B cell (primary cell): ENCODE data around the gene HOTAIR. TPM values are rescaled to one million over a fixed set of nuclear protein-coding genes. Genes with fewer than 3 reads are reported as not detected.

Experiments used
- ATAC-seq: fragments of 200-7000 bp; cut with Tn5 transposase; one replicate; pipeline ENCODE4 v1.10.0; 2021; ENCODE audit warnings: low read depth, mild to moderate bottlenecking, moderate number of reproducible peaks, moderate library complexity
- CTCF ChIA-PET: fragments of 350-600 bp; sonication (Branson Sonifier 250); formaldehyde crosslinking; loops from one replicate; lab custom pipeline; 2021; ENCODE audit warnings: antibody characterized with exemption, inconsistent platforms; lab: Charles Lee
- POLR2A ChIA-PET: fragments of 350-600 bp; sonication (Branson Sonifier 250); formaldehyde crosslinking; loops from one replicate; lab custom pipeline; 2021; ENCODE audit warnings: antibody characterized with exemption; lab: Charles Lee
- DNase-seq: peaks from one replicate; pipeline ENCODE4 v3.0.0; 2013
- H2AFZ ChIP-seq: 2 replicates; pipeline ENCODE4 v1.6.1; 2012; ENCODE audit warnings: mild to moderate bottlenecking, low read depth, low read length; ENCODE audit not compliant: insufficient read depth, poor library complexity, severe bottlenecking
- H3K27ac ChIP-seq, 2 donors: 1 replicate in 1 of 2; 2 replicates in 1 of 2; pipeline ENCODE4 v1.5.1; 2012 to 2013; ENCODE audit warnings: low read length in 2 of 2, mild to moderate bottlenecking in 2 of 2, moderate library complexity in 1 of 2
- H3K27me3 ChIP-seq, 4 experiments: fragments of 200-600 bp in 1 of 4; sonication (generic) in 1 of 4; replicated peaks in 1 of 4; 1 replicate in 2 of 4; 2 replicates in 2 of 4; pipeline versions ENCODE4 v1.6.1 to v1.7.0; 2013 to 2016; ENCODE audit warnings: low read length in 3 of 4, mild to moderate bottlenecking in 2 of 4, mixed read lengths in 1 of 4, moderate library complexity in 1 of 4; ENCODE audit not compliant: insufficient read depth in 4 of 4, control insufficient read depth in 3 of 4; ENCODE audit errors: control extremely low read depth in 1 of 4
- H3K36me3 ChIP-seq, 2 experiments: replicated peaks in 1 of 2; 1 replicate in 1 of 2; 2 replicates in 1 of 2; pipeline versions ENCODE4 v1.6.1 to v1.7.1; 2013; ENCODE audit warnings: low read length in 1 of 2; ENCODE audit not compliant: insufficient read depth in 2 of 2, control insufficient read depth in 1 of 2; ENCODE audit errors: control extremely low read depth in 1 of 2, extremely low read depth in 1 of 2
- H3K4me1 ChIP-seq, 2 donors: fragments of 200-600 bp in 1 of 2; sonication (generic) in 1 of 2; 1 replicate in 1 of 2; 2 replicates in 1 of 2; pipeline versions ENCODE4 v1.5.1 to v1.6.1; 2013 to 2017; ENCODE audit warnings: low read length in 2 of 2; ENCODE audit not compliant: control insufficient read depth in 2 of 2, insufficient read depth in 2 of 2
- H3K4me2 ChIP-seq: replicated peaks from 2 replicates; pipeline ENCODE3; 2012; ENCODE audit warnings: mild to moderate bottlenecking, low read depth, low read length; ENCODE audit not compliant: poor library complexity, severe bottlenecking
- H3K4me3 ChIP-seq, 5 experiments: fragments of 200-600 bp in 1 of 5; sonication (generic) in 1 of 5; 1 replicate in 3 of 5; 2 replicates in 2 of 5; pipeline versions ENCODE4 v1.5.1 to v1.7.0; 2011 to 2016; ENCODE audit warnings: low read length in 4 of 5, mild to moderate bottlenecking in 4 of 5, low read depth in 2 of 5, control low read depth in 1 of 5, moderate library complexity in 1 of 5; ENCODE audit not compliant: insufficient read depth in 1 of 5; ENCODE audit errors: control extremely low read depth in 1 of 5, extremely low read depth in 1 of 5
- H3K79me2 ChIP-seq: fragments of 200-600 bp; sonication (generic); one replicate; pipeline ENCODE4 v1.6.0; 2016; ENCODE audit warnings: low read length; ENCODE audit not compliant: control insufficient read depth, insufficient read depth
- H3K9ac ChIP-seq: fragments of 200-600 bp; sonication (generic); 2 replicates; pipeline ENCODE4 v1.6.1; 2017; ENCODE audit warnings: mild to moderate bottlenecking, low read length, moderate library complexity
- H3K9me3 ChIP-seq, 3 donors: one replicate each; pipeline versions ENCODE4 v1.6.1 to v1.7.1; 2013; ENCODE audit warnings: low read length in 2 of 3; ENCODE audit not compliant: control insufficient read depth in 2 of 3, insufficient read depth in 1 of 3; ENCODE audit errors: control extremely low read depth in 1 of 3
- H4K20me1 ChIP-seq: 2 replicates; pipeline ENCODE4 v1.6.0; 2012; ENCODE audit warnings: mild to moderate bottlenecking, low read length; ENCODE audit not compliant: insufficient read depth, control insufficient read depth, poor library complexity, severe bottlenecking
- H3K27ac Mint-ChIP-seq: one replicate; pipeline ENCODE4 v1.8.0; 2021; ENCODE audit warnings: mixed read lengths
- H3K27me3 Mint-ChIP-seq: one replicate; pipeline ENCODE4 v1.8.0; 2021; ENCODE audit warnings: mixed read lengths
- H3K4me1 Mint-ChIP-seq: one replicate; pipeline ENCODE4 v1.8.0; 2021; ENCODE audit warnings: mixed read lengths
- H3K4me3 Mint-ChIP-seq: one replicate; pipeline ENCODE4 v1.8.0; 2021; ENCODE audit warnings: mixed read lengths
- H3K9me3 Mint-ChIP-seq: one replicate; pipeline ENCODE4 v1.8.0; 2022; ENCODE audit warnings: mixed read lengths; ENCODE audit not compliant: insufficient read depth
- EZH2 ChIP-seq: IDR thresholded peaks from 2 replicates; pipeline ENCODE4 v1.6.1; 2012; ENCODE audit warnings: borderline replicate concordance, low read depth, mild to moderate bottlenecking, moderate library complexity, low read length; ENCODE audit not compliant: insufficient read depth, poor library complexity, severe bottlenecking
- WGBS: methylation state at CpG from one replicate; pipeline ENCODE4 v1.1.5; 2013; ENCODE audit warnings: missing lambda C conversion rate; ENCODE audit not compliant: insufficient coverage; 5-methylcytosine and 5-hydroxymethylcytosine counted together
- intact Hi-C: fragments of 100-400 bp; cut with micrococcal nuclease; formaldehyde crosslinking; loops from one replicate; pipeline ENCODE4 v1.10.0; 2022
- polyA plus RNA-seq: library from polyadenylated mRNA; depleted of rRNA; stranded (reverse); fragments of >200 nt; gene quantifications from 2 replicates; pipeline ENCODE4 v1.2.3, GENCODE V29; 2012
- total RNA-seq, 2 donors: library from RNA; stranded (reverse); fragments of 120-200 nt in 1 of 2; gene quantifications; 1 replicate in 1 of 2; 2 replicates in 1 of 2; pipeline versions ENCODE4 v1.2.3 to v1.2.4, GENCODE V29; 2013 to 2022
- TF ChIP-seq, protein P1 (sequence below): fragments of 200-600 bp; IDR thresholded peaks from one replicate; pipeline ENCODE4 v1.8.0; 2022; ENCODE audit warnings: antibody characterized with exemption, mild to moderate bottlenecking

Gene HOTAIR
- total and polyA plus RNA-seq, 2 donors (not counting 1 experiment from before 2014, with no cell fraction given), result not detected

DNA sequence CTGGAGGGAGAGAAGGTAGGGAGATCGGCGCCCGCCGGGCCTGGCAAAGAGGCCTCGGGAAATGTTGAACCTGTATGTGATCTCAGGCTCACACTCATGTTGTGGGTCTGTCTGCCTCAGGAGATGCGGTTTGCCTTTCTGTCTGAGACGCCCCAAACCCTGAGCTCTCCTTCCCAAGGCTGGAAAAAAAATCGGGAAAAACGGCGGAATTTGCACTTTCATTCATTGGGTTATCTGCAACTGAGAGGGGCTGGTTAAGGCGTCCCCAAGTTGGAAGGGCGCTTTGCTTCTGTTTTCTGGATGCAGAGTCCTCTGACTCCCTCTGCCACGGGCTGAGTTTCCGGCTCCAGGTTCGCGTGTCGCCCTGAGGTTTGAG lies 20.2 kb upstream of the HOTAIR start:
- Histone ChIP-seq H3K4me2 (peak overlapping the region; percentile 96), H2AFZ (peak overlapping the region; percentile 70)

More for the DNA sequence above, 20.2 kb upstream of the HOTAIR start:
- ChIA-PET POLR2A (interaction anchor here (0.6 to 0.7 kb wide), 2 partner anchors 19 to 219 kb away, joined by 3 to 10 read pairs; no protein-coding TSS in a partner anchor), CTCF (no interaction called here)
- H3K9me3 ChIP-seq, result peaks cover 0 to 73% (median 0%) of the 10 kb centered on the region in 3 donors
- no peaks in the 10 kb centered on the region for H3K36me3 ChIP-seq
- TF ChIP-seq, protein P1, sequence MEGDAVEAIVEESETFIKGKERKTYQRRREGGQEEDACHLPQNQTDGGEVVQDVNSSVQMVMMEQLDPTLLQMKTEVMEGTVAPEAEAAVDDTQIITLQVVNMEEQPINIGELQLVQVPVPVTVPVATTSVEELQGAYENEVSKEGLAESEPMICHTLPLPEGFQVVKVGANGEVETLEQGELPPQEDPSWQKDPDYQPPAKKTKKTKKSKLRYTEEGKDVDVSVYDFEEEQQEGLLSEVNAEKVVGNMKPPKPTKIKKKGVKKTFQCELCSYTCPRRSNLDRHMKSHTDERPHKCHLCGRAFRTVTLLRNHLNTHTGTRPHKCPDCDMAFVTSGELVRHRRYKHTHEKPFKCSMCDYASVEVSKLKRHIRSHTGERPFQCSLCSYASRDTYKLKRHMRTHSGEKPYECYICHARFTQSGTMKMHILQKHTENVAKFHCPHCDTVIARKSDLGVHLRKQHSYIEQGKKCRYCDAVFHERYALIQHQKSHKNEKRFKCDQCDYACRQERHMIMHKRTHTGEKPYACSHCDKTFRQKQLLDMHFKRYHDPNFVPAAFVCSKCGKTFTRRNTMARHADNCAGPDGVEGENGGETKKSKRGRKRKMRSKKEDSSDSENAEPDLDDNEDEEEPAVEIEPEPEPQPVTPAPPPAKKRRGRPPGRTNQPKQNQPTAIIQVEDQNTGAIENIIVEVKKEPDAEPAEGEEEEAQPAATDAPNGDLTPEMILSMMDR, result no peak
- TF ChIP-seq EZH2, result no peak
- peaks cover 34 to 64% of the 10 kb centered on the region in 2 donors for H3K4me1 ChIP-seq
- peak overlapping the region; percentile 89 for H3K4me3 Mint-ChIP-seq
- no peak for ATAC-seq
- H3K27ac Mint-ChIP-seq, result peak overlapping the region; percentile 47
- peaks cover 37% of the 10 kb centered on the region for H3K4me1 Mint-ChIP-seq
- H3K27me3 ChIP-seq, result peaks cover 0 to 98% (median 86%) of the 10 kb centered on the region in 4 experiments
- peak overlapping the region in 3 of 5 experiments; percentile 57 to 60 (median 59) for H3K4me3 ChIP-seq
- H4K20me1 ChIP-seq, result no peaks in the 10 kb centered on the region
- DNase-seq, result no peak
- peaks cover 91% of the 10 kb centered on the region for H3K27me3 Mint-ChIP-seq
- intact Hi-C loops, result loop anchor here (5.0 kb wide), 2 partner anchors 37 to 43 kb away; partner anchors contain the start of genes HOXC12 and HOXC5
- no peaks in the 10 kb centered on the region for H3K9me3 Mint-ChIP-seq
- H3K9ac ChIP-seq, result peak overlapping the region; percentile 58
- no peaks in the 10 kb centered on the region for H3K79me2 ChIP-seq
- H3K27ac ChIP-seq, result no peak overlapping the region
- WGBS, result 5% methylated on average over 17 of the region's 17 CpGs
